Mucosa of rectum (tissue), 2 donors: ENCODE results near the gene ZNG1B.
"Not testable (repeated sequence)": the region's sequence is repeated elsewhere in the genome, so short reads cannot be mapped to it uniquely, and the experiment has no call there.

Experiments used
- H3K27ac ChIP-seq, 2 donors: one replicate each; pipeline ENCODE4 v1.7.0; 2013; ENCODE audit warnings: inconsistent platforms in 2 of 2, low read depth in 2 of 2, low read length in 2 of 2
- H3K27me3 ChIP-seq, 2 donors: one replicate each; pipeline ENCODE4 v1.7.0; 2013; ENCODE audit warnings: low read length in 2 of 2; ENCODE audit not compliant: control insufficient read depth in 2 of 2, insufficient read depth in 2 of 2
- H3K36me3 ChIP-seq, 2 donors: one replicate each; pipeline ENCODE4 v1.7.0; 2013; ENCODE audit warnings: low read length in 2 of 2; ENCODE audit not compliant: control insufficient read depth in 2 of 2, insufficient read depth in 2 of 2
- H3K4me1 ChIP-seq, 2 donors: one replicate each; pipeline ENCODE4 v1.7.0; 2013; ENCODE audit warnings: low read length in 2 of 2, mild to moderate bottlenecking in 1 of 2; ENCODE audit not compliant: control insufficient read depth in 2 of 2, insufficient read depth in 2 of 2
- H3K4me3 ChIP-seq, 2 donors: one replicate each; pipeline ENCODE4 v1.7.0; 2013; ENCODE audit warnings: low read length in 2 of 2
- H3K9ac ChIP-seq, 2 donors: one replicate each; pipeline ENCODE4 v1.7.0; 2013; ENCODE audit warnings: low read length in 2 of 2, low read depth in 1 of 2, mild to moderate bottlenecking in 1 of 2
- H3K9me3 ChIP-seq, 2 donors: one replicate each; pipeline ENCODE4 v1.7.0; 2013; ENCODE audit warnings: low read length in 2 of 2; ENCODE audit not compliant: control insufficient read depth in 2 of 2
- donor health status: healthy.
- donor health status: Normal muscosa, but diverticular disease.

The ZNG1B gene

GRCh38 chr2:113465770-113466169 is 28.3 kb downstream of the ZNG1B start:
- H3K9me3 ChIP-seq, H3K4me1 ChIP-seq, H3K4me3 ChIP-seq, H3K27ac ChIP-seq, H3K27me3 ChIP-seq, H3K9ac ChIP-seq, H3K36me3 ChIP-seq: not testable (repeated sequence)

- not testable (repeated sequence) for H3K27me3 ChIP-seq, H3K4me3 ChIP-seq, H3K36me3 ChIP-seq, H3K9ac ChIP-seq, H3K9me3 ChIP-seq, H3K4me1 ChIP-seq, H3K27ac ChIP-seq
Observed at GRCh38 chr2:113476688-113477368, 39.3 kb downstream of the ZNG1B start.

GRCh38 chr2:113496527-113496926 is 59.0 kb downstream of the ZNG1B start:
- not testable (repeated sequence) for H3K27ac ChIP-seq, H3K36me3 ChIP-seq, H3K4me1 ChIP-seq, H3K4me3 ChIP-seq, H3K27me3 ChIP-seq, H3K9ac ChIP-seq, H3K9me3 ChIP-seq

GRCh38 chr2:113498365-113498764 is 60.9 kb downstream of the ZNG1B start, which contains the start of gene FOXD4L1:
Gene FOXD4L1, plus strand, starts transcription at chr2:113498665. Its CDS starts 592 bp downstream, at chr2:113499257.
- H3K9ac ChIP-seq = not testable (repeated sequence)

DNA sequence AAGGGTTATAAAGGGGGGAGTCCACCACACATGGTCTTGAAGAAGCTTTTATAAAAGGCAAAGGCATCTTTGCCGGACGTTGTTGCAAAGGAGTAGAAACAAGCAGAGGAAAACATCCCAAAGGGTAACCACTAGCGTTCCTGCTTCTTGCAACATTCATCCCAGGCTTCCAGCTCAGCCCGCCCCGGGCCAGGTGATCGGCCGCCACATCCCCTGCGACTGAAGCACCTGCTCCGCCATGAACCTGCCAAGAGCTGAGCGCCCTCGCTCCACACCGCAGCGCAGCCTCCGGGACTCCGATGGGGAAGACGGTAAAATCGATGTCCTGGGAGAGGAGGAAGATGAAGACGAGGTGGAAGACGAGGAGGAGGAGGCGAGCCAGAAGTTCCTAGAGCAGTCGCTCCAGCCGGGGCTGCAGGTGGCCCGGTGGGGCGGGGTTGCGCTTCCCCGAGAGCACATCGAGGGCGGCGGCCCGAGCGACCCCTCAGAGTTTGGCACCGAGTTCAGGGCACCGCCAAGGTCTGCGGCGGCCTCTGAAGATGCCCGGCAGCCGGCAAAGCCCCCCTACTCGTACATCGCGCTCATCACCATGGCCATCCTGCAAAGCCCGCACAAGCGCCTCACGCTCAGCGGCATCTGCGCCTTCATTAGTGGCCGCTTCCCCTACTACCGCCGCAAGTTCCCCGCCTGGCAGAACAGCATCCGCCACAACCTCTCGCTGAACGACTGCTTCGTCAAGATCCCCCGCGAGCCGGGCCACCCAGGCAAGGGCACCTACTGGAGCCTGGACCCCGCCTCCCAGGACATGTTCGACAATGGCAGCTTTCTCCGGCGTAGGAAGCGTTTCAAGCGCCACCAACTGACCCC is 61.8 kb downstream of the ZNG1B start:
- H3K4me3 ChIP-seq = not testable (repeated sequence)

More at GRCh38 chr2:113498365-113498764, 60.9 kb downstream of the ZNG1B start, which contains the start of gene FOXD4L1:
- not testable (repeated sequence) for H3K4me1 ChIP-seq, H3K4me3 ChIP-seq, H3K27me3 ChIP-seq, H3K27ac ChIP-seq, H3K36me3 ChIP-seq, H3K9me3 ChIP-seq

GRCh38 chr2:113499886-113500722 is 62.6 kb downstream of the ZNG1B start:
- not testable (repeated sequence) for H3K4me1 ChIP-seq, H3K9ac ChIP-seq, H3K36me3 ChIP-seq, H3K27ac ChIP-seq, H3K4me3 ChIP-seq, H3K27me3 ChIP-seq, H3K9me3 ChIP-seq

More for the DNA sequence above, 61.8 kb downstream of the ZNG1B start:
- H3K27me3 ChIP-seq, H3K9ac ChIP-seq, H3K36me3 ChIP-seq, H3K9me3 ChIP-seq, H3K27ac ChIP-seq, H3K4me1 ChIP-seq: not testable (repeated sequence)

DNA sequence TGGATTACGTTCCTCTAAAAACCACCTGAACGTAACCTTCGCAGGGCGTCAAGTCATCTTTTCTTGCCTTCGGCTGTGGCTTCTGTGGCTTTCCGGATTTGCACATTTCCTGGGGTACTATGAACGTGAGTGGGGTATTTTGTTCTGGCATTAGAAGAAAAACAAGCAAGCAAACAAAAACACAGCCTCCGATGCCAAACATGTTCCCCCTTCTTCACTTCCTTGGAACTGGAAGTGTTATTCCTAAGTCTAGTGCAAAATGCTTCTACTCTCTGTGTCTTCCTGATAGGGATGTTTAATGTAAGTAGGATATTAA is 63.2 kb downstream of the ZNG1B start:
- not testable (repeated sequence) for H3K36me3 ChIP-seq, H3K9me3 ChIP-seq, H3K4me3 ChIP-seq, H3K27me3 ChIP-seq, H3K4me1 ChIP-seq, H3K27ac ChIP-seq, H3K9ac ChIP-seq

DNA sequence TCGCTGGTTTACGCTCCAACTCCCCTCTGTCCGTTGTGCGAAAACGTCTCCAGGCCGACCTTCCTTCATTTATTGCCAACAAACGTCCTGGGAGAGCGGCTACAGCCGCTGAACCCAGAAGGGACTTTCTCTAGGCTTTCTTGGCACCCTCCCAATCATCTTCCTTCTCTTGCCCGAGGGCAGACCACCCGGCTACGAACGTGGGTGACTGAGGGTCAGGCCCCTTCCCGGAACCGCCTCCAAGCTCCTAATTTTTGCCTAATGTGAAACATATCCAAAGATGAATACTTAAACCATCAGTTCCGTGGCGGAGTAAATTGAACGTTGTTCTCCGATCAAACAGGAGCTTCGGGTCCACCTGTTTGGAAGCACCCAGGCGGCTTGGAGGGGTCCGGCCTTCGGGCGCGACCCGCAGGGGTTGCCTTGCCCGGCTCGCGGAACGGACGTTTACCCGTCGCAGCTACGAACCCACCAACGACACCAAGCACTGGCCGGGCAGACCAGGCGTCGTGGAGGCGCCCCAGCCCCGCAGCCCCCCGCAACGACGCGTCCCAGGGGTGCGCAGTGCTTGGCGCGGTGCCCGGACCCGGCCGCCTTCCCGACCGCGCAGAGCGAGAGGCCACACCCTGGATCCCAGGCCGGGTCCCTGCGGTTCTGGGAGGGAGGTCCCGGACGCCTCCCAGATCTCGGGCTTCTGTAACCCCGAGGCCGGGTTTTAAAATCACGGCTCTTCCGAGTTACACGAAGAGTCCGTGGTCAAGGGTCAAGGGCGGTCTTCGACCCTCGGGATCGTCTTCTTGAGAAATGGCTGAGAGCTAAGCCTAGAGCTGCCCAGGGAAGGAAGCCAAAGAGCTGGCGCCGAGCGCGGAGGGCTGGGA is 65.0 kb downstream of the ZNG1B start:
- H3K36me3 ChIP-seq, H3K9ac ChIP-seq, H3K27me3 ChIP-seq, H3K9me3 ChIP-seq, H3K4me1 ChIP-seq, H3K27ac ChIP-seq: not testable (repeated sequence)
- H3K4me3 ChIP-seq = peak overlapping the region in 1 of 2 donors; percentile 43

DNA sequence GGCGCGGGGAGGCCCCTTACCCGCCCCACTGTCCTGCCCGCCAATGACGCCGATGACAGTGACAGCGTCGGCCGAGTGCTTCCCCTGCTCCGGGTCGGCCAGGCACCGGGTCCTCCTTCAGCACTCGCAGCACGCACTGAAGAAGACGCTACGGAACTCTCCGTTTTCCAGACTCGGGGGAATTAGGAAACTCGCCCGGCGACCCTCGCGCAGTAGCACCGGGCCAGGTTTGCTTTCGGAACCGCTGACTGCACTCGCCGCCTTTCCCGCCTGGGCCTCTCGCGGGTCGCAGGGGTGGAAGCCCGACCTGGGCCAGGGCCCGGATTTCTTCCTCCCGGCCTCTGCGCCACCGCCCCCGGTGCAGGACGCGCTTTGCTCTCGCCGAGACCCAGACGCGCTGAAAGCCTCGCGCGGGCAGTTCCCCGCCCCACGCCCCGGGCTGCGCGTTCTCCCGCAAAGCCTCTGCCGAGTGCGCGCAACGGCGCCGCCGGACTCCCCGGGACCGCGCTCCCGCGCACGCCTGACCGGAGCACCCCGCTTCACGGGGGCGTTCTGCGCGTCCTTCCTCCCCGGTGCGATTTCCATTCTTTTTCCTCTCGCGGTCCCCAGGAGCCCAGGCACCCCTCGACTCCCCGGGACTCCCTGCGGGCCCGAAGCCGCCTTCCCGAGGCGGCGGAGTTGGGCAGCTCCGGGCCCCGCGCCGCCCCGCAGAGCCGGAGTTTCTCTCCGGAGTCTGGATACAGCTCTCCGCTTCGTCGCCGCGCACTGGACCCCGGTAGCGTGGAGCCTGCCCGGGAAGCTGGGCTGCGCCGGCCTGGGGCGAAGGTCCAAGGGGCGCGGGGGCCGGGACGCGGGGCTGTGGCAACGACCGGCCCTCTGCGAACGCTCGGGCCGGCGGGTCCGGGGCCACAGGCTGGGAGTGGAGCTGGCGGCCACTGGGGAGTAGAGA is 65.9 kb downstream of the ZNG1B start:
- H3K27me3 ChIP-seq, H3K36me3 ChIP-seq: not testable (repeated sequence)
- peak overlapping the region; percentile 41 to 43 for H3K4me3 ChIP-seq

More for the DNA sequence above, 65.9 kb downstream of the ZNG1B start:
- H3K9me3 ChIP-seq, H3K4me1 ChIP-seq, H3K27ac ChIP-seq, H3K9ac ChIP-seq: not testable (repeated sequence)
